HAP-1 (cell line): ENCODE results near the gene TRMT61A.

Experiments used
- DNase-seq, 2 experiments: peaks; one replicate each; pipeline ENCODE4 v3.0.0-alpha.2; 2016 to 2020; ENCODE audit warnings: low spot score in 2 of 2
- H3K27me3 ChIP-seq: fragments of 250-450 bp; sonication (Bioruptor Pico); 2 replicates; pipeline ENCODE4 v1.5.1; 2020; ENCODE audit warnings: low read depth, mild to moderate bottlenecking, moderate library complexity
- H3K36me3 ChIP-seq: fragments of 250-450 bp; sonication (Bioruptor Pico); replicated peaks from 2 replicates; pipeline ENCODE4 v1.5.1; 2020; ENCODE audit warnings: mild to moderate bottlenecking
- H3K4me1 ChIP-seq: fragments of 250-450 bp; sonication (Bioruptor Pico); 2 replicates; pipeline ENCODE4 v1.5.1; 2020; ENCODE audit warnings: mild to moderate bottlenecking
- H3K4me3 ChIP-seq: fragments of 250-450 bp; sonication (Bioruptor Pico); 2 replicates; pipeline ENCODE4 v1.5.1; 2020; ENCODE audit warnings: mild to moderate bottlenecking, moderate library complexity
- H3K9me3 ChIP-seq: fragments of 250-450 bp; sonication (Bioruptor Pico); 2 replicates; pipeline ENCODE4 v1.5.1; 2020; ENCODE audit warnings: mild to moderate bottlenecking, moderate library complexity
- in situ Hi-C: fragments of 300-500 bp; cut with MboI; formaldehyde crosslinking; loops from 3 replicates; pipeline ENCODE4 v1.14.3; 2020; ENCODE audit warnings: low sequenced_read_pairs, inconsistent platforms, mixed read lengths

The TRMT61A gene

DNA sequence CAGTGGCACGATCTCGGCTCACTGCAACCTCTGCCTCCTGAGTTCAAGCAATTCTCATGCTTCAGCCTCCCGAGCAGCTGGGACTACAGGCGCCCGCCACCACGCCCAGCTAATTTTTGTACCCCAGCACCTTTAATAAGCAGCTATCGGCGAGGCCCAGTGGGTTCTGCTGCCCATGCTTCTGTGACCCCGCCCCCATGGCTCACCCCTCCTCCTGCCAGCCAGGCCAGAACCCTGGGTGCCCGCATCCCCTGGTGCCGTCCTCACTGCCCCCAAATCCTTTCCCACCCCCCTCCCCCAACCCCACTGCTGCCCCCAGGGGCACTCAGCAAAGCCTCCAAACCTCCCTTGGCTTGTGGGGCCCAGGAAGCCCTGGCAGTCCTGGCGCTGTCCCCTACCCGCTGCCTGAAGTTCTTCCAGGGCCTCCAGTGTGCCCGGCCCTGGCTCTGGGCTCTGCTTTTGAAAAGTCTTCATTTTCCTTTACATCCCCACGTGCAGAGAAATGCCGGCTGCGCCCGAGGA is 19.0 kb downstream of the TRMT61A start:
- in situ Hi-C loops = no loop called here
- no peaks in the 10 kb centered on the region for H3K9me3 ChIP-seq

DNA sequence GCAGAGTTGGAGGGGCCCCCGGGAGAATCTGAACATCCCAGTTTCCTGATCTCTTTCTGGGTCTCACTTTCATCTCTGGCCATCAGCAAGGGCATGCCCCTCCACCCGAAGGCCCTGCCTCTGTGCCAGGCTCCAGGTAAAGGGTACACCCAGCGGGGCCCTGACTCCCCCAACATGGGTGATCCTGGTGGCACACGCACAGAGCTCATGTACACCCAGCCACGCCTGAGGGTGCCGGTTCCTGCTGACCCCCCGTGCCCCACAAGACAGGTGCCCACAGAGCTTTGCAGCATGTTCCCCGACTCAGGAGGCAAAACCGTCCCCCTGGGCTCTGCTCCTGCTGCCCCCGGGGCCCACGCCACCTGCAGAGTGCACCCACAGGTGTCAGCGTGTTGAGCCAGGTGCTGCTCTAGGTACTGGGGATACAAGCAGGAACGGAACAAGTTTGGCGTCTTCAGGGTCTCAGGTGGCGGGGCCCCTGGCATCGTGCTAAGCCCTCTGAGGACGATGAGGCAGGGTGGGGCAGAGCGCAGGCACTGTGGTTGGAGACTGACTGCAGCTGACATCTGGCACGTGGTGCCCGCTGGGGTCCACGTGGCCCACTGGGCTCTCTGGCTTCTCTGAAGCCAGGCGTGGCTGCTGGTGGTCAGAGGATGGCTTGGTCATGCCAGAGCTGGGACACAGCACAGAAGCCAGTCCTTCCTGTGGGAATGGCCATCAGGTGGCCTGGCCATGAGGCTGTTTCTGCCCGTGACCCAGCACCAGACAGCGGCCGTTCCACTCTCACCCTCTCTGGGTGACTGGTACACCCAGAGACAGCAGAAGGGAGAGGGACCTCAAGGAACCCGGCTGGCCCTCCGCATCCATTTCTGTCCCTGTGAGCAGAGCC is 19.7 kb downstream of the TRMT61A start:
- Histone ChIP-seq H3K36me3 (no peaks in the 10 kb centered on the region), H3K27me3 (no peaks in the 10 kb centered on the region), H3K4me1 (no peaks in the 10 kb centered on the region), H3K9me3 (no peaks in the 10 kb centered on the region), H3K4me3 (no peak overlapping the region)
- no peak for DNase-seq
- in situ Hi-C loops = no loop called here

More for the DNA sequence above, 19.0 kb downstream of the TRMT61A start:
- Histone ChIP-seq H3K4me1 (peaks cover 4% of the 10 kb centered on the region), H3K27me3 (no peaks in the 10 kb centered on the region), H3K36me3 (no peaks in the 10 kb centered on the region), H3K4me3 (no peak overlapping the region)
- DNase-seq = no peak

DNA sequence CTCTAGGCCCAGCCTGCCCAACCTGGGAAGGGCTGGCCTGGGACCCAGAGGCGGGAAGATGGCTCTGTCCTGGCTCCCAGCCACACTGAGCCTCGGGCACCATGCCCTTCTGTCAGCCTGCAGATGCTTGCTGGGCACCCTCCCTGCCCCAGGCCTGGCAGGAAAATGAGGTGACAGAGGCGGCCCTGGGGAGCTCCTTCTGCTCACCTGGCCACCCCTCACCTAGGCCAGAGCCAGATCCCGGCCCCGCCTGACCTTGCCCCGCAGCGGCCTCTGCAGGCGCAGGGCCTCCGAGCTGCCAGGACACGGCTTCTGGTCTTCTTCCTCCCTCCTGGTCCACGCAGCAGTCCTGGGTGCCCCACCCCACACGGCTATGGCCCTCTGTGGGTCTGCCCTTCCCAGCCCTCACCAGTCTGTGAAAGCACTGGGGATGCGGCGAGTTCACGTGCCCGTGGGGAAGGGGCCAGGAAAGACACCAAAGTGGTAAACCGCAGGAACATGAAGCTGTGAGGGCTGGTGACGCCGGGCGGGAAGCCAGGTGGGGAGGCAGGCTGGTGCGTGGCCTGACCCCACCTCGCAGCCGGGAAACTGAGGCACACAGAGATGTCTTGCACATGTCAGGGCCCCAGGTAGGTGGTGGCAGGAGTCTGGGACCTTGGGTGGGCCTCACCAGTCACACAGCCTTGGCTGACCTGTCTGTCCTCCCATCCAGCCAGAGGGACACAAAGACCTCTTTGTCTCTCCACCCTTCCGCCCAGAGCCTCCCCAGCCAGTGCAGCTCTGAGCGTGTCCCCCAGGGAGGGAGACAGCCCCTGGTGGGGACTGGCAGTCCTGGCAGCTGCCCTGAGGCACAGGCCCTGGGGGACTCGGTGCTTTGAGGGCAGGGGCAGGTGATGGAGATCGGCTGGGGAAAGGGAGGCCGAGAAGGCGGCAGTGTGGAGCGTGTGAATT is 20.6 kb downstream of the TRMT61A start:
- no peak for DNase-seq
- Histone ChIP-seq H3K4me1 (no peaks in the 10 kb centered on the region), H3K27me3 (no peaks in the 10 kb centered on the region), H3K36me3 (no peaks in the 10 kb centered on the region), H3K9me3 (no peaks in the 10 kb centered on the region), H3K4me3 (no peak overlapping the region)
- in situ Hi-C loops = no loop called here

DNA sequence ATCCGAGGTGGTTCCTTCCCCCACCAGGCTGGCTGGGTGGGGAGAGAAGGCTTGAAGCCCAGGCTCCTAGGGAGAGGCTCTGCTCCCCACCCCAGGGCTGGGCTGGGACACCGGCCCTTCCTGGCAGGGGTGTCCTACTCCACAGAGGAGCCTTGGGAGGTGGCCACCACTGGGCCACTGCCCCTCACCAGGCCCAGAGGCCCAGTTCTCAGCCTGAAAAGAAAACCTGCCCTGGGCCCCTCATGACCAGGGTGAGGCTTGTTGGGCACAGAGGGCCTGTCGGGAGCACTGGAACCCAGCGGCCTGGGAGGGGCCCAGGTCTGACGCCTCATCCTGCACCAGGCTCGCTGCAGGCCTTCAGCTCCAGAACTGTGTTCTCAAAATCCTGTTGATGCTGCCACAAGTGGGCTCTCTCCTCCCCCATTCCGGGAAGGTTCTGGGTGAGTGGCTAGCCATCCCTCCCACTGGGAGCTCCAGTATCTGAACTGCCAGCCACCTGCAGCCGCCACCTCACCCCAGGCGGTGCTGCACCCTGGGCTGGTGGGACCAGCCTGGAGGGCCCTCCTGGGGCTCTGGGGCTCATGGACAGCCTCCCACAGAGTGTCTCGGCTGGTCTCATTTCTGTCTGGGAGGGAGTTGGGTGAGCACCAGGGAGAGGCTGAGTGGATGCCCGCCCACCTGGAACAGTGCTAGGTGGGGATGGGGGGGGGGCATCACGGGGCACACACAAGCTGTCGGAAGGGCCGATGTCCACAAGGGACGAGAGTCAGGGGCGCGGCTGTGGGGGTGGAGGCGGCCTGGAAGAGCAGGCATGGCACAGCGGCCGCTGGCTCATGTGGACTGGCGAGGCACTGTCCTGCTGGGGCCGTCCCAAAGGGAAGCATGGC is 21.7 kb downstream of the TRMT61A start:
- Histone ChIP-seq H3K36me3 (no peaks in the 10 kb centered on the region), H3K9me3 (no peaks in the 10 kb centered on the region), H3K4me3 (no peak overlapping the region), H3K27me3 (no peaks in the 10 kb centered on the region), H3K4me1 (no peaks in the 10 kb centered on the region)
- DNase-seq = no peak
- in situ Hi-C loops = no loop called here

DNA sequence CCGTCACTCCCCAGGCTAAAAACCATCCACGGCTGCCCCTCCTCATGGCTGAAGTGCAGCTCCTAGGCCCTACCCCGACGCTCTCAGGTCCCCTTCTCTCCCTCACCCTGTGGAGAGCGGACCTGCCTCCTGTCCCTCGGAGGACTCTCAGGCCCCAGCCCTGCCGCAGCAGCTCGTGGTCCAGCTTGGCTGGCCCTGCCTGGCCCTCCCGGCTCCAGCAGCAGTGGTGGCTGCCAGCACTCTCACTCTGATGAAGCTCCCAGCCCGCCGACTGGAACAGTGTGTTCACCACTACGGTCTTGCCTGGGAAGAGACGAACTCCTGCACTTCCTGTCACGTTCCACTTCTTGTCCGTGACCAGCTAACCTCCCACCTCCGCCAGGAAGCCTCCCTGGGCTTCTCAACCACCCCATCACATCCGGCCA is 22.4 kb downstream of the TRMT61A start:
- no peak for DNase-seq

DNA sequence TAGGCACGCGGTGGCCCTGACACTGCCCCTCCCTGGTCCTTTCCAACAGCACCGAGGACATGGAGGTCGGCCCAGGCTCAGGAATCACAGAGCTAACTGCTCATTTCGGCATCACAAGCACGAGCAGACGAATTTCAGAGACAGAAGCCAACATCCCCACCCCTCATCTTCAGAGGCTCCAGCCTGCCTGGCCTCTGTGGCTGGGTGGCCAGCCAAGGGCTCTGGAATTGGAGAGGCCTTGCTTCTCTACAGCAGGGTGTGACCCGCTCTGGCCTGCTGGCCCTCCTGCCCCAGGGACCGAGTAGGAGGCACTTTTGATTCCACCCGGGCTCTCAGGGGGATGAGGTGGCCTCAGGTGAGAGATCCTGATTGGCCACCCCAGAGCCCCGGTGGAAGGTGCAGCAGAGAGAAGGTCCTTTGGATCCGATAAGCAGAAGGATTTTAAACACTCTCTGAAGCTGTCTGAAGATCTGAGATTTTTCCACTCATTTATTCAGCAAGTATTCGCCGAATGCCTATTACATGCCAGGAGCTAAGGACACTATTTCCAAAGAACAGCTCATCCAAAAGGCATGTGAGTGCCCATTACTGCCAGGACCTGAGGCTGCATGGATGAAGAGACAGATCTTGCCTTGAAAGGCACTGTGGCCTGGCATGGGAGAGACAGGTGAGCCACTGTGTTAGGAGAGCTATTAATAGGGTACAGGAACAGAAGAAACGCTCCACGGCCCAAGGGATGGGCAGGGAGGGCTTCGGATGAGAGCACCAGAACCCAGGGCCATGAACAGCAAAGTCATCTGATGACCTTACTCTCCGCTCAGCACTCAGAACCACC is 23.2 kb downstream of the TRMT61A start:
- in situ Hi-C loops = no loop called here
- Histone ChIP-seq H3K27me3 (no peaks in the 10 kb centered on the region), H3K36me3 (no peaks in the 10 kb centered on the region), H3K9me3 (no peaks in the 10 kb centered on the region), H3K4me3 (no peak overlapping the region), H3K4me1 (peaks cover 2% of the 10 kb centered on the region; the same call in 1 of the 2 replicates)
- DNase-seq = no peak

More for the DNA sequence above, 22.4 kb downstream of the TRMT61A start:
- Histone ChIP-seq H3K4me1 (no peaks in the 10 kb centered on the region), H3K9me3 (no peaks in the 10 kb centered on the region), H3K36me3 (no peaks in the 10 kb centered on the region), H3K27me3 (no peaks in the 10 kb centered on the region), H3K4me3 (no peak overlapping the region)
- in situ Hi-C loops = no loop called here

- peaks cover 8% of the 10 kb centered on the region for H3K4me1 ChIP-seq
- in situ Hi-C loops = no loop called here
Observed at GRCh38 chr14:103552846-103553210, 23.8 kb downstream of the TRMT61A start.

DNA sequence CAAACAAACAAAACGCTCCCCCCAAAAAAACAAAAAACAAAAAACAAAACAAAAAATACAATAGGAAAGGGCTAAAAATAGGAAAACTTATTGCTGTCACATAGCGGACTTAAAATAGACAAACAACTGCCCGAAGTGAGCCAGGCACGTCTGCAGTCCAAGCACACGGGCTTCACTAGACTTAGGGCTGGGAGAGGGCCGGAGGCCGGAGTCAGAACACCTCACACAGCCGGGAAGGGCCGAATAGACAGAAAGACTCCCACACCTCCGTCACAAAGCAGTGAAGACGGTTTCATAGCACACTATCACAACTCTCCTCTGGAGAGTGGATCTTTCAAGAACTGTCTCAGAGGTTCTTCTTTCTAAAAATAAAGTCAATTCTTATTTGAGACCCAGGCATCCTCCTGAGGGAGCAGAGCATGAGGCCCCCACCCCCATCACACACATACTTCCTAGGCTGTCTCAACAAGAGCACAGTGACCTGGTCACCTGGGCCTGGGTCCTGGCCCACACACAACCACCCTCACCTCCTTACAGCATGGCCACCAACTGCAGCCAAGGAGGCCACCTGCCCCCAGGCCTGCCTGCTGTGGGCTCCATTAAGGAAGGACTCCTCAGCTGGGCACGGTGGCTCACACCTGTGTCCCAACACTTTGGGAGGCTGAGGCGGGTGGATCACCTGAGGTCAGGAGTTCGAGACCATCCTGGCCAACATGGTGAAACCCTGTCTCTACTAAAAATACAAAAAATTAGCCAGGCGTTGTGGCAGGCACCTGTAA is 26.8 kb downstream of the TRMT61A start:
- Histone ChIP-seq H3K36me3 (peaks cover 17% of the 10 kb centered on the region), H3K4me3 (no peak overlapping the region), H3K4me1 (peaks cover 8% of the 10 kb centered on the region), H3K27me3 (no peaks in the 10 kb centered on the region), H3K9me3 (no peaks in the 10 kb centered on the region)
- in situ Hi-C loops = no loop called here
- no peak for DNase-seq

More at GRCh38 chr14:103552846-103553210, 23.8 kb downstream of the TRMT61A start:
- H3K27me3 ChIP-seq = no peaks in the 10 kb centered on the region
- no peak overlapping the region for H3K4me3 ChIP-seq
- no peaks in the 10 kb centered on the region for H3K36me3 ChIP-seq
- no peak for DNase-seq
- H3K9me3 ChIP-seq = no peaks in the 10 kb centered on the region

DNA sequence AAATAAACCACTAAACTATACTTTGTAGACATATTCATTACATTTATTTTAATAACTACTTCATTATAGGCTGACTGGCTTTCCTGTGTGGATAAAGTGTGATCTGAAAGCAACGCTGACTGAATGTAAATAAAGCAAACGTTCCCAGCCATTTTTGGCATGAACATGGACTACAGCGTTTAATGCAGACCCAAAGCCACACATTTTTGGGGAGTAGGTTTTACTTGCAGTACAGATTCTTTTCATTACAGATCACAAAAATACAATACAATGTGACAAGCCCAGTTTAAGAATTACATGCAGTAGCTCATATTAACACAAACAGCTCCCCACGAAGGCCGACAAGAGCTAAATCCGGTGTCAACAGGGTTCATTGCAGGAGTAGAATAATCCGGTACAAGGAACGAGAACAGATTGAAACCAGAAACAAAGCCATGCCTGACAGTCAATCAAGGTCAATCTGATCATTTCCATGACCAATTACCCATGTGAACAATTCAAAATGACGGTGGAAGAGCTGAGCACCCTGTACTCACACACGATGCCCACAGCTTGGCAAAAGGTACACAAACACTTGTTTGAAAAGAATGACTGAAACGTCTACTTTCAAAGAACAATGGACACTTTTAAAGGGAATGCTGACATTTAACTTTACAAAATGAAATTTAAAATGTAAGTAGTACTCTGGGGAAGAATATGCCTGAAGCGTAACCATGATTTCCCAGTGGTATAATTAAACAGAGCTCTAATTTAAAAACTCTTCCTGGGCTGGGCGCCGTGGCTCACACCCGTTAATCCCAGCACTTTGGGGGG is 28.2 kb downstream of the TRMT61A start:
- no peaks in the 10 kb centered on the region for H3K9me3 ChIP-seq
- no peak for DNase-seq
- H3K4me3 ChIP-seq = no peak overlapping the region
- peaks cover 17% of the 10 kb centered on the region for H3K36me3 ChIP-seq
- no peaks in the 10 kb centered on the region for H3K27me3 ChIP-seq
- in situ Hi-C loops = no loop called here
- peaks cover 13% of the 10 kb centered on the region for H3K4me1 ChIP-seq

DNA sequence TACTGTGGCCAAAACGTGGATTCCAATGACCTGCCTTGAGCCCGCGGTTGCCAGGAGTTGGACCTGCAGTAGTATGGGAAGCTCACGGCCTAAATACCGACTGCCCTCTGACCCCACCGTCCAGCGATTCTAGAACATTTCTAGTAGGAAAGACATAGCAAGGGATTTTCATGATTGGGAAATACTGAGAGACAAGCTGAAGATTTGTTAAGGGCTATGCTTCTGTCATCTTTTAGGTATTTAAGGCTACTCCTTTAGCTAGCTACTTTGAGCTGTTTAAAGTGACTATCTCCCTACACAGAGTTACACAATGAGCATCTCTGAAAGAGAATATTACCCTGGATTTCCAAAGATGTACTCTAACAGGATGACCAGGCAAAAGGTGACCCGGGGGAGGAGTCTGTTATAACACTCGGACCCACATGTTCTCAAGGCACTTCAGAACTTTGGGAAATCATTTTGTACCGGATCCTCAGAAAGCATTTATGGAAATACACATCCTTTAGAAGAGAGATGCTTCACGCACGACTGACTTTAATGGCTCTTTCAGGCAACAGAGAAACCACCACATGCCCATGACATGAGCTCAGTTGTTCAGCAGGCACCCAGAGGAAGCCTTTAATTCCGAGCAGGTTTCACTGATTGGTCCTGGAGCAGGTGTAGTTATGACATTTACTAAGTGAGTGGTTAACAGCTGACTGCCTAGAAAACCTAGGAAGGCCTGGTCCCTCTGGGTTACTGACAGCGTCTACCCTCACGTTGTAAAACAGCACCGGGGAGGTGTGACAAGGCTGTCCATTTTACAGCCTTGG is 29.3 kb downstream of the TRMT61A start:
- in situ Hi-C loops = no loop called here
- DNase-seq = no peak
- peaks cover 13% of the 10 kb centered on the region for H3K4me1 ChIP-seq
- H3K36me3 ChIP-seq = peaks cover 17% of the 10 kb centered on the region
- no peak overlapping the region for H3K4me3 ChIP-seq
- H3K9me3 ChIP-seq = no peaks in the 10 kb centered on the region
- H3K27me3 ChIP-seq = no peaks in the 10 kb centered on the region

GRCh38 chr14:103559766-103560165 is 30.8 kb downstream of the TRMT61A start:
- Histone ChIP-seq H3K9me3 (no peaks in the 10 kb centered on the region), H3K27me3 (no peaks in the 10 kb centered on the region), H3K4me1 (peaks cover 13% of the 10 kb centered on the region), H3K4me3 (no peak overlapping the region), H3K36me3 (peaks cover 17% of the 10 kb centered on the region)
- no peak for DNase-seq
- in situ Hi-C loops = no loop called here
